ENCODE measurements around the gene KDM8. TPM values are rescaled to one million over a fixed set of nuclear protein-coding genes. Genes with fewer than 3 reads are reported as not detected.

Gene KDM8
- total and polyA plus RNA-seq, 9 of the 15 experiments (the other 6 are each of a cell fraction or from before 2014, with no cell fraction given) = 0.61 to 9.1 (median 5.4) TPM

DNA sequence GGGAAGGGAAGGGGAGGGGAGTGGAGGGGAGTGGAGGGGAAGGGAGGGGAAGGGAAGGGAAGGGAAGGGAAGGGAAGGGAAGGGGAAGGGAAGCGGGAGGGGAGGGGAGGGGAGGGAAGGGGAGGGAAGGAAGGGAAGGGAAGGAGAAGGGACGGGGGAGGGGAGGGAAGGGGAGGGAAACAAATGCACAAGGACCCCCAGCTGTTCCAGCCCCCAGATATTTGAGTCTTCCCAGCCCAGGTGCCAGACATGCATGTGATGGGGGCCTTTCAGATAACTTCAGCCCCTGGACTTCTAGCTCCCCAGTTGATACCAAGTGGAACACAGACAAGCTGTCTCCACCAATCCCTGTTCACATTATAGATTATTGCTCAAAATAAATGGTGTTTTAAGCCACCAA, 14.7 kb upstream of the KDM8 start:
- H3K4me3 ChIP-seq = no peak overlapping the region
- no peak overlapping the region for H3K4me2 ChIP-seq (ENCODE audit: insufficient read depth, low read length)
- WGBS (ENCODE audit: insufficient coverage, low coverage, missing lambda C conversion rate) = no CpG with 5 or more reads among the region's 2 CpGs
- no peaks in the 10 kb centered on the region for H3K36me3 ChIP-seq (ENCODE audit: control insufficient read depth, insufficient read depth, low read length)
- in situ Hi-C loops (cut with MboI) = no loop called here
- H3K9me1 ChIP-seq (ENCODE audit: control insufficient read depth, insufficient read depth, low read length) = no peaks in the 10 kb centered on the region
- peak overlapping the region; percentile 11; the same call in 1 of the 2 replicates for H2AFZ ChIP-seq (ENCODE audit: low read depth, low read length)
- ATAC-seq (no peak), DNase-seq (ENCODE audit: extremely low read depth in 1 of 4, low spot score in 3 of 4) (no peak), FAIRE-seq (no peak)
- peaks cover 0 to 11% of the 10 kb centered on the region in 2 experiments; a peak in 4 of 5 replicates for H3K4me1 ChIP-seq (replicated peaks in 1 of 2; ENCODE audit: control insufficient read depth in 2 of 2, insufficient read depth in 2 of 2, low read length in 2 of 2)
- no peaks in the 10 kb centered on the region for H3K9me3 ChIP-seq (replicated peaks; ENCODE audit: control insufficient read depth, insufficient read depth, low read depth, low read length)
- H3K27ac ChIP-seq (ENCODE audit: extremely low read depth, low read depth, low read length) = no peak overlapping the region
- no peaks in the 10 kb centered on the region for H3K79me2 ChIP-seq (ENCODE audit: control insufficient read depth, insufficient read depth, low read length)
- no peaks in the 10 kb centered on the region for H4K20me1 ChIP-seq (replicated peaks; ENCODE audit: control insufficient read depth, insufficient read depth, low read length)
- no TSS peak for BruUV-seq (replicated peaks)
- intact Hi-C loops (cut with micrococcal nuclease) = no loop called here
- ChIA-PET POLR2A (interaction anchor here (0.8 to 3.3 kb wide), 2 partner anchors 10 to 17 kb away, joined by 3 to 17 read pairs; no protein-coding TSS in a partner anchor), CTCF (ENCODE audit: low intra/inter-chr PET ratio) (no interaction called here)
- H3K9ac ChIP-seq (ENCODE audit: insufficient read depth in 1 of 2, low read depth in 2 of 2, low read length in 2 of 2) = no peak overlapping the region
- peaks cover 7 to 21% of the 10 kb centered on the region in 2 experiments; a peak in 3 of 5 replicates for H3K27me3 ChIP-seq (ENCODE audit: control insufficient read depth in 2 of 2, insufficient read depth in 2 of 2, low read length in 2 of 2)
- TF ChIP-seq, protein P1, sequence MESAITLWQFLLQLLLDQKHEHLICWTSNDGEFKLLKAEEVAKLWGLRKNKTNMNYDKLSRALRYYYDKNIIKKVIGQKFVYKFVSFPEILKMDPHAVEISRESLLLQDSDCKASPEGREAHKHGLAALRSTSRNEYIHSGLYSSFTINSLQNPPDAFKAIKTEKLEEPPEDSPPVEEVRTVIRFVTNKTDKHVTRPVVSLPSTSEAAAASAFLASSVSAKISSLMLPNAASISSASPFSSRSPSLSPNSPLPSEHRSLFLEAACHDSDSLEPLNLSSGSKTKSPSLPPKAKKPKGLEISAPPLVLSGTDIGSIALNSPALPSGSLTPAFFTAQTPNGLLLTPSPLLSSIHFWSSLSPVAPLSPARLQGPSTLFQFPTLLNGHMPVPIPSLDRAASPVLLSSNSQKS (CRISPR knock-in tag; IDR thresholded peaks at IDR 0.05) = no peak
- TF ChIP-seq ASH1L (IDR thresholded peaks at IDR 0.05; ENCODE audit: borderline replicate concordance, low read depth, partially characterized antibody) (no peak), TOE1 (IDR thresholded peaks at IDR 0.05; ENCODE audit: borderline replicate concordance) (no peak), TOE1 (CRISPR knock-in tag; IDR thresholded peaks at IDR 0.05; ENCODE audit: borderline replicate concordance, low read depth) (no peak), ZNF253 (CRISPR knock-in tag; conservative IDR thresholded peaks at IDR 0.05) (no peak), TRIM24 (IDR thresholded peaks at IDR 0.05) (no peak), CREB1 (IDR thresholded peaks at IDR 0.05) (no peak), CREB1 (CRISPR knock-in tag; IDR thresholded peaks at IDR 0.05) (no peak), MTA3 (IDR thresholded peaks at IDR 0.05; ENCODE audit: borderline replicate concordance) (no peak), TCFL5 (CRISPR knock-in tag; conservative IDR thresholded peaks at IDR 0.05) (no peak), CHD1 (IDR thresholded peaks at IDR 0.05; ENCODE audit: low read length) (no peak), KAT7 (CRISPR knock-in tag; IDR thresholded peaks at IDR 0.05; ENCODE audit: borderline replicate concordance) (no peak)

Measured in K562 (cell line).